DMS153 treated with DMSO at 0.1 percent for 48 hours (cell line): Measurements from ENCODE around the gene BEX3.
"Not testable (repeated sequence)": the region's sequence is repeated elsewhere in the genome, so short reads cannot be mapped to it uniquely, and the experiment has no call there.

Source experiments
- DNase-seq: peaks from one replicate; lab custom pipeline; 2025; ENCODE audit not compliant: unreplicated experiment; lab: John Stamatoyannopoulos, UW

The BEX3 gene

DNA sequence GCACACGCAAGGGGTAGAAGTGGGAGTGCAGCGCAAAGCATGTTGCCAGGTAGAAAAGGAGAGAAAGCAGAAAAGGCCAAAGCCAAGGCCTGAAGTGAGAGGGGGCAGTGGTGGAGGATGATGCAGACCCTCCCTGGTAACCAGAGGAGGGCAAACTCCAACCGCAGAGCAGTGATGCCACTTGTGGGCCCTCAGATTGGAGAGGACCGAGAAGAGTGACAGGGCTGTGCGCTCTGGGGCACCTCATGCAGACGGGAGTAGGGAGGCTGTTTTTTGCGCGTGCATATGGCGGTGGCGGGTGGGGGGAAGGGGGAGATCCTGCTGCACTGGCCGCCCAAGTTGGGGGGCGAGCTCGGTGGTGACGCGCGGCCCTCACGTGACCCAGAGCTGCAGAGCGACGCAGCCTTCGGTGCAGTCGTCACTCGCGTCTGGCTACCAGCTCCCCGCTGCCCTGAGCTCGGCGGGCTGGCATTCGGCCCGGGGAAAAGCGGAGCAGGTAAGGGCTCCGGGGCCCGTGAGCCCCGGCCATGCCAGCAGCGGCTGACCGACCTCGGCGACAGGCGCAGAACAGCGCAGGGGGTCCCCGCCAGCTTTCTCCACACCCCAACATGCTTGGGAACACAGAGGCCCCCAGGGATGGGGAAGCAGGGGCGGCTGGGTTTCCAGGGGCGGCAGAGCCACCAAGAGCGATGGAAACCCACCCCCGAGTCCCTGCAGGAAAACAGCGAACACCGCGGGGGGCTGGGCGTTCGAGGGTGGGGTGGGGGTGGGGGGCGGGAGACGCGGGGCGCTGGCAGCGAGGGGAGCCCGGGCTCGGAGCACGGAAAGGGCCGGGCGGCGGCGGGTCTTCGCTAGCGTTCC, at the start of gene BEX3:
TSS of gene BEX3 (plus strand) at position 421 of the 861 bp plus-strand sequence. CDS start 984 bp downstream, outside the sequence.
- no peak for DNase-seq

DNA sequence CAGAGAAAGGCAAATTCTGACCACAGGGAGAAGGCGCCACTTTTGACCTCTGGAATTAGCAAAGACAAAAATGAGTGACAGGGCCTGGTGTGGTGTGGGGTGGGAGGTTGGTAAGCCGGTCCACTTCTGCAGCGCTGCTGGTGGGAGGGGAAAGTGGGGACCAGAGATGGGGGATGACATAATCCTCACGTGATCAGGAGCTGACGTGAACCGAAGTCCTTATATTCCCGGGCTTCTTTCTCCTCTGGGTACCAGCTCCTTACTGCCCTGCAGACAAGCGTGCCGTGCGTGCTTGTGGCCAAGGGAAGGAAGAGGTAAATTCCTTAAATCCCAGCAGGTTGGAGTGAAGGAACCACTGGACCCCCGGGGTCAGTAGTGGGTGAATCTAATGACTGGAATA, 46.3 kb upstream of the BEX3 start, which contains the start of gene TCEAL7:
TSS of gene TCEAL7 (plus strand) at position 249 of the 400 bp plus-strand sequence. CDS start 1,165 bp downstream, outside the sequence.
- no peak for DNase-seq

DNA sequence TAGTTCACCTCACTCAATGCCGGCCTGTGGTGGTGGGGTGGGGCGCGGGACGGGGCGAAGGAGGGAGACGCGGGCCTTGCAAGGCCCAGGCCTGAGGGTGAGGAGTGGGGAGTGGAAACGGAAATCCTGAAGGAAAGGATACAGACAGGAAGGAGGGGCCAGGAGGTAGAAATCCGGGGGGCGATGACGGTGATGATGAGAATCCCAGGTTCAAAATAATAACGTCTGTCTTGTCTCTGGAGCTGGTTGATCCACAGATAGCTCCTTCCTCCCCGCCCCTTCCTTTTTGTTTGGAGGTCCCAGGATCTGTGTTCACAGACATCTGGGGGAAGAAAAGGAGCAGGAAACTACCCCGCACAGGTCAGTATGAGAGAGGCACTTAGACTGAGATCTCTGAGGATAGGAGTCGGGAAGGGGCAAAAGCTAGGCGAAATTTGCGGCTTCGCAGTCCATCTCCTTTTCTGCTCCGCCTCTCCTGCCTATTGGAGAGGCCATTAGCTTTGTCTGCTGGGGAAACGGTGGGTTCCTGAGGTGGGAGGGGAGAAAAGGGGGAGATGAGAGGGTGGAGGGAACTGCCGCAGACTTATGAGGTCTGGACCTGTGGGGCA, 45.6 kb upstream of the BEX3 start:
- DNase-seq = no peak

DNA sequence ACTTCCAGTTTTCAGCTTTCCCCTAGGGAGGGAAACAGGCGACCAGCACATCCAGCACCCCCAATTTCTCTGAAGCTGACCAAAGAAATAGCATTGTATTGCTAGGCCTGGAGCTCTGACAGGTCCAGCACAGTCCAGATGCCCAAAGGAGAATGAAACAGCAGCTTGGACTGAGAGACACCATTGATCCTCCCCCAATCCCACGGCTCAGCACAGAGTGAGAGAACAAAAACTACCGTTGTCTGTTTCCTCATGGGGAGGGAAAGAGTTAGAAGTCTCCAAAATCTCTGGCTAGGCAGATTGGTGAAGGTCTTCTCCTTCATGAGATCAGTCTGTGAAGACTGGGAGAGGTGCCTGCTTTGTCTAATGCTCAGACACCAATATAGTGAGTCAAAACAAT, 37.7 kb upstream of the BEX3 start:
- DNase-seq = no peak

DNA sequence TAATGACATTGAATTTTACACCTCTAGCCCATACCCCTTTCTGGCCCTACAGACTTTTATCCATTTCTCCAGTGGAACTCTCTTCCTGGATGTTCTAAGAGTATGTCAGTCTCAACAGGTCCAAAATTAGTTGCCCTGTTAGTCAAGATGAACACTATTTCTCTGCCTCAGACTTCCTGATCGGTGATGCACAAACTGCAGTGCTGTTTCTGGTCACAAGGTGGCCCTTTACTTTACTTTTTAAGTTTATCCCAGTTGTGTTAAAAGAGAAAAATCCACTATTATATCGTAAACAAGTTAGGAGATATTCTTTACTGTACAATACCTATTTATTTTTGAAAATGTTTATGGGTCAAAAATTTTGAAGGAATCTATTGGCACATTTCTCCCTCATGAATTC, 33.2 kb upstream of the BEX3 start:
- no peak for DNase-seq

DNA sequence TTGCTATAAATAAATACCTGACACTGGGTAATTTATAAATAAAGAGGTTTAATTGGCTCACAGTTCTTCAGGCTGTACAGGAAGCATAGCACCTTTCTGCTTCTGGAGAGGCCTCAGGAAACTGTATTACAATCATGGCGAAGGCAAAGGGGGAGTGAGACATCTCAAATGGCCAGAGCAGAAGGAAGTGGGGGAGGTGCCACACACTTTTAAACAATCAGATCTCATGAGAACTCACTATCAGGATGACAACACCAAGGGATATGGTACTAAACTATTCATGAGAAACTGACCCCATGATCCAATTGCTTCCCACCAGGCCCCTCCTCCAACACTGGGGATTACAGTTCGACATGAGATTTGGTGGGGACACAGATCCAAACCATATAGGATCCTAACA, 31.7 kb upstream of the BEX3 start:
- no peak for DNase-seq

DNA sequence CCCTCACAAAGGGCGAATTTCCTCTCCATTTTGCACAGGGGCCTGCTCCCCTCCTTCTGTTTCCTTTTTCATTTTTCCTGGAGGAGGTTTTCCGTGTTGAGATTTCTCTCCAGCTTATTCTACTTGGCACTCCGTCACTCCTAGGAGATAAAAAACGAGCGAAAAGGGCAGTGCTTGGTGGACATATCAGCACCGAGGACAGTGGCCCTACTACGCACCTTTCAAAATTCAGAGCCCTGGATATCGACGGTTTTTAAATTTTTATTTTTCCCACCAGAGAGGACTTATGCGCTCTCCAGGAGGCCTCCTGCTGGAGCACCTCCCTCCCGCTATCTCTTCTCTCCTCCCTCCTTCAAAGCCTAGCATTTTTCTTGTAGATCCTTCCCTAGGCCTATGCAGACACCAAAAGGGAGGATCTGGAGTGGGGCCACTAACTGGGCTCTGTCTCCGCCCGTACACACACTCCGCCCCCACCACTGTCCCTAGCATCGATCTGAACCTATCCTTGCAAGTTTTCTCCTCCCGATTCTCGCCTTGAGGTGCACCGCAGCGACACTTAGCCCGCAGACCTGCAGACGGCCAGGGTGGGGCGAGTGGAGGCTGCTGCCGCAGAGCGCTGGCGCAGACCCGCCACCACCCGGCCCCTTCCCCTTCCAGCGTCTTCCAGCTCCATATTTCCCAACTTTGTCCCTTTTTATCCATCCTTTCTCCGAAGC, 28.5 kb upstream of the BEX3 start:
- DNase-seq = no peak

DNA sequence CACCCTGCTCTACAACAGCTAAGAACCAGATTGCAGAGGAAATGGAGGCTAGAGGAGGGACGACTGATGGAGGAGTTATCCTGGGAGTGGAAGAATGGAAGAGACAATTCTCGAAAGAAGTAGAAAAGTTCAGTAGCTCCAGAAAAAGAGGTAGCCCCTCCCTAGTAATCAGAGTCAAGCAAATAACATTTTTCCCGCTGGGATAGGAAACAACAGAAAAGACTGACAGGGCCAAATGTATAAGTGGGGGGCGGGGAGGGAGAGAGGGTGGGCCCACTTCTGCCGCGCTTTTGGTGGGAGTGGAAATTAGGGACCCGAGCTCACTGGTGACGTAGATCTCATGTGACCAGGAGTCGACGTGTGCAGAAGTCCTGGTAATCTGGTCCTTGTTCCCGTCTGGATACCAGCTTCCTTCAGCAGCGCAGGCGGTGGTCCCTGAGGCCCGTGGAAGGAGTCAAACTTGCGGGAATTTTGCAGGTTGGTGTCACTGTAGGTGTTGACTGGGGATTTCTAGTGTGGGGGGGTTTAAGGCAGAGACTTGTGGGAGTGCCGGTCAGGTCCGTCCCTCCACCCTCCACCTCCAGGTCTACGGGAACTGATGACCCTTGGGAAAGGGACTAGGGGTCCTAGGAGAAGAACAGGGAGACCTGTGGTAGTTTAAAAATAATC, 20.1 kb upstream of the BEX3 start, which contains the start of gene TCEAL9:
TSS of gene TCEAL9 (plus strand) at position 377 of the 669 bp plus-strand sequence. CDS start 1,179 bp downstream, outside the sequence.
- DNase-seq = no peak

DNA sequence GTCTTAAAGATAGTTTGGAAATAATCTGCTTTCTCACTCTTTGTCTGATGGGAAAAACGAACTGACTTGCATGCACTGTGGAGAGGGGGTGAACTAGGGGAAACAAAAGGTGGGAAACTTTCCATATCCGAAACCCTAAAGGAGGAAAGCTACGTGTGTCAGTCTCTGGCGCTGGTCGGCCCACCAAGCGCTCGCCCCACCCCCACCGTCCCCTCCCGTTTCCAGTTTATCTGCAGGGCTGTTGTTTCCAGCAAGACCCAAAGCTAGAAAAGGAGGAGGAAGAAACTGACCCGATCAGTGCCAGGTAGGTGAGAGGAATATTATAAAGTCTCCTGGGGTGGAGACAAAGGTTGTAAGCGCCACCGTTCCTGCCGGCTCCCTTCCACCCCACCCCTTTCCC, 19.5 kb upstream of the BEX3 start:
- no peak for DNase-seq

DNA sequence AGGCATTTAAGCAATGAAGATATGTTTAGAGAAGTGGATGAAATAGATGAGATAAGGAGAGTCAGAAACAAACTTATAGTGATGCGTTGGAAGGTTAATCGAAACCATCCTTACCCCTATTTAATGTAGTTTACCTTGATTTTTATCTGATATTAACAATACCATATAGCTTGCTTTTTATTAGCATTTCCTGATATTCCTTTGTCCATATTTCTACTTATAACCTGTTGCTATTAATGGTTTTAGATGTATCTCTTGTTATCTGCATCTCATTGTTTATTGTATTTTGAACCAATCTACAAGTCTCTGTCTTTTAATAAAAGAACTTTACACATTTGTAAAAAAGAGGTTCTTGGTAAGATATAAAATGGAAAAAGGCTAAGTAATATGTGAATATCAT, 18.5 kb upstream of the BEX3 start:
- DNase-seq = no peak

DNA sequence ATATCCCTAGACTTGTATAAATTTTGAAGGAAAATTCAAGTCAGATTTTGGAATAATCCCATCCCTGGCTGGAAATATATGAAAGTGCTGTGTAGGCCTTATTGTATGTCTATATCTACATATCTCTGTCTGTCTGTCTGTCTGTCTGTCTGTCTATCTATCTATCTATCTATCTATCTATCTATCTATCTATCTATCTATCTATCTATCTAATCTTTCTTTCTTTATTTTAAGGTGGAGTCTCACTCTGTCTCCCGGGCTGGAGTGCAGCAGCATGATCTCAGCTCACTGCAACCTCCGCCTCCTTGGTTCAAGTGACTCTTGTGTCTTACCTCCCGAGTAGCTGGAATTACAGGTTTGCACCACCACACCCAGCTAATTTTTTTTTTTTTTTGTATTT, 16.7 kb upstream of the BEX3 start:
- DNase-seq = not testable (repeated sequence)

DNA sequence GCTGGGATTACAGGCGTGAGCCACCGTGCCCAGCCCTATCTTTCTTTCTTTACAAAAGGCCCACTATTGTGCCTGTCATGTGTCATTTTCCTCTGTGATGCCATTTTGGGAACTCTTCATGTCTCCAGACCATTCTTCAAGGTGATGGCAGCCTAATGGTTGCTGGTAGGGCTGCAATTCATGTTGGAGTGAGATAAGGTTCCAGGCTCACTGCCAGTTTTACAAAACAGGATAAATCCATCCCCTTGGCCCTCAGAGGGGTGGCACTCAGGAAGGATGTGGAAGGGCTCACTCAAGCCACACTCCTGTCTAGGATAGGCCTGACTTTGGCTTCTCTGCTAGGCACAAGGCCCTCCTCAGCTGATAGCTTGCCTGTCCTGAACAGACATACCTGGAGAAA, 16.2 kb upstream of the BEX3 start:
- DNase-seq = no peak

DNA sequence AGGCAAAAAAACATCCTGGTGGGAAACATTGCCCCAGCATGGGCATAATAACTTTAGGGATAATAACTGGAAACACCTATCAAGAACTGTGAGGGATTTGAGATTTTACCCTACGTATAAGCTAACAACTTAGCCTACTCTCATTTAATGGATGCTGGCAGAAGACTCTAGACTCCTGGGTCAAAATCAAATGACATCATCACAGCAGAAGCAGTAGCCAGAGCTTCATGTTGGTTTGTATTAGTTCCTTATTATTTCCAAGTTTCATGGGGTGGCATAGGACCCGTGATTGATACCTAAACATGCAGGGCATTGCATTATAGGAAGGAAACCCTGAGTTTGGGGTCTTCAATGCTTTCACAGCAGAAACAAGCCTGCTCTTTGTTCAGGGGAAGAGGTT, 15.4 kb upstream of the BEX3 start:
- no peak for DNase-seq

DNA sequence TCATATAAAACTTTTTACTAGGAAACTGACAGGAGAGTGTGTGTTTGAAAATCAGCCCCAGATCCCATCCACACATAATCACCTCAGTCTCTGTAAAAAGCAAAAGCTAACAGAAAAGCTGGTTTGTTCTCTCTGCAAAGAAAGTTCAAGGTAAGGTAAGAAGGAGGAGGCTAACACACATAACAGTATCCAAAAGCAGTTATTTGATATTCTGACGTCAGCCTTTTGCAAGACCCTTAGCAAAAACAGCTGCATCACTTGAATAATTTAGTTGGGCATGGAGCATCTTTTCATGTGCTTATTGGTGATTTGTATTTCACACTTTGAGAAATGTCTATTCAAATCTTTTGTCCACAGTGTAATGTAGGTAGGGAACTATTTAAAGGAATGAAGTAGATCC, 14.5 kb upstream of the BEX3 start:
- DNase-seq = no peak

DNA sequence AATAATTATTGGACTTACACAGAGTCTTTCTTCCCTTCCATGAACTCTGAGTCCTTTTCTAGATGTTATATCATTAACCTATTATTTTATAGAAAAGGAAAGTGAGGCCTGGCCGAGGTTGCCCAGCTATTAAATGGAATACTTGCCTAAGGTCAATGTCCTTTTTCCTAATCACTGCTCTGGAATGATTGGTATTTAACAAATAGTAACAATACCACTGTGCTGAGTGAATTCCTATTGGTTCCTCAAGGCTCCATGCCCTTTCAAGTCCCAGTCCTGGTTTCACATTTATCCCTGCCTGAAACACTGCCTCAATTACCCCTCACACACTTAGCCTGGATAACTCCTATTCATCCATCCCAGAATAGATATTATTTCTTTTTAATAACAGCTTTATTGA, 13.9 kb upstream of the BEX3 start:
- DNase-seq = no peak

DNA sequence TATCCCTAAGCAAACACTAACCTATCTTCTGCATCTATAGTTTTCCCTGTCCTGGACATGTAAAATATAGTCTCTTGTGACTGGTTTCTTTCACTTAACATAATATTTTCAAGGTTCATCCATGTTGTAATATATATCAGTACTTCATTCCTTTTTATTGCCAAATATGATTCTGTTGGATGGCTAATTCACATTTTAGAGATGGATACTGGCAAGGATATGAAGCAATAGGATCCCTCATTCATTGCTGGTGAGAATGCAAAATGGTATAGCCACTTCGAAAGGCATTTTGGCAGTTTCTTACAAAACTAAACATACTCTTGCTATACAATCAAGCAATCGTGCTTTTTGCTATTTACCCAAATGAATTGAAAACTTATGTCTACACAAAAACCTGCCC, 13.3 kb upstream of the BEX3 start:
- DNase-seq = no peak

DNA sequence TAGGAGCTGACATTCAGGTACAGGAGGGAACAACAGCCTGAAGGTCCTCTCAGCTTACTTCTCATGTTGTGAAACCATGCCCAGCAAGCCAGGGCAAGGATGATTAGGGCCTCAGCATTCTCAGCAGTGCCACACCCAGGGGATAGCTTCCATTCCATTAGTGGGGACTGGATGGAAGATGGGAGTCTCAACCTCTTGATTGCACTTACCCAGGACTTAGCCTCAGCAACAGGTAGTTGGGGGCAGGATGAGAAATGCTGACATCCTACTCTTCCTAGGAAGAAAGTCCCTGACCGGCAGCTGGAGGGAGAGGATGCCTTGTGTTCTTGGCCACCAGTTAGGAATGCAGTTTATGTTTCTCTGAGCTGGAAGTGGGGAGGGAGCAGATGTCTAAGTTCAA, 8.8 kb upstream of the BEX3 start:
- DNase-seq = no peak

DNA sequence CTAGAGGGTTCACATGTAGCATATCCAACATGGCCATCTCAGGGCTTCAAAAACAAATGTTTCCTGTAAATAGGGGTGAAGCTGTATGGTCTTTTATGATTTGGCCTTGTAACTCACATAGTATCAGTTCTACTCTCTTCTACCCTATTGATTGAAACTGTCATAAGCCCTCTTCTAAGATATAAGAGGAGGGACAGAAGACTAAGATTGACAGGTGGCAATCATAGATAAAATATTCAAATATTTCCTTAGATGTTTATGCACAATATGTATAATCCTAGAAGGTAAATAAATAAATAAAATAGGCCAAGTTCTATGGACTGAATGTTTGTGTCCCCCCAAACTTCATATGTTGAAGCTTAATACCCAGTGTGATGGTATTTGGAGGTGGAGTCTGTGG, 6.9 kb upstream of the BEX3 start:
- DNase-seq = no peak

DNA sequence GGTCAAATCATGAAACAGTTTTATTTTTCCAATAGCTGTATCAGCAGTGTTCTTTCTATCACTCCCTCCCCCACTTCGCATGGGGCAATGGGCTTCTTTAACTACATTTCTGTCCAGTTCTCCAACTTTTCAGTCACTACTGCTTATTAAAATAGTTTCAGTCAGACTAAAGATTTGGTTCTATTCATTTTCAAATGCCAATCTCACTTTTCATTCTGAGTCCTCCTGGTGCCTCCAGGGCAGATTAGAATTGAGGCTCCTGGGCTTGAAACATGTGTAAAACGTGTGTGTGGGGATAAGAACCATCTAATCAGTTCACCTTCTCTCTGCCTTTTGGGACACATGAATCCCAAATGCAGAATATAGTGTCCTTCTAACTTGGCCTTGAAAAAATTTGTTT, 3.5 kb upstream of the BEX3 start:
- DNase-seq = no peak

DNA sequence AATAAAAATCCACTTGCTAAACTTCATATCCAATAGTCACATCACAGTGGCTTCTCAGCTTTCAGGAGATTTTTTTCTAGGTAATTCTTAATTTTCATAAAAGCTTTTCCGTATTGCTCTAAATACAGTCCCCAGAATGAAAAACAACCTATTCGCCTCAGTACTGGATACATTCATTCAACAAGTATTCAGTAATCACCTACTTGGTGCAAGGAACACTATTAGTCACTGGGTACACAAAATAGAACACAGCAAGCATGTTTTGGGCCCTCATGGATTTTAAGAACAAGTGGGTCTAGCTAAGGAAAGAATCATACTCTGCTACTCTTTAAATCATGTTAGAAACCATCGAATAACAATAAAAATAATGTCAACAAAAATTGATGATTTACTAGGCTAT, 2.8 kb upstream of the BEX3 start:
- no peak for DNase-seq

DNA sequence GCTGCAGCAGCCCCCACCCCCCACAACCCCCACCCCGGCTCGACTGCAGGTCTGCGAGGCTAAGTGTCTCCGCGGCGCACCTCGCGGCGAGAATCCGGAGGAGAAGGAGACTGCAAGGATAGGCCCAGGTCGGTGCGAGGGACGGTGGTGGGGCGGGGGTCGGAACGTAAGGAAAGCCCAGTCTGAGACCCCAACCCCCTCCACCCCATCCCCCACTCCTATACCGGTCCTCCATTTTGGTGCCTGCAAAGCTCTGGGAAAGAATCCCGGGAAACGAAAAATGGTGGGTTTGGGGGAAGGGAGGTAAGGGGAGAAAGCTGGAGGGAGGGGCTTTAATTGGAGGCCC, 614 bp downstream of the BEX3 start:
- DNase-seq = no peak
